Measurements from ENCODE around the gene NPAS3. TPM values are rescaled to one million over a fixed set of nuclear protein-coding genes. Genes with fewer than 3 reads are reported as not detected.

Gene NPAS3
- total RNA-seq, 4 donors from 2014 or later, result 0.19 to 2.1 (median 1.7) TPM; not detected in 1

GRCh38 chr14:33404964-33405574, 466.4 kb downstream of the NPAS3 start:
- H3K27me3 ChIP-seq, result no peaks in the 10 kb centered on the region

GRCh38 chr14:33406766-33407165, 468.1 kb downstream of the NPAS3 start:
- no peak for DNase-seq
- Histone ChIP-seq H3K27me3 (no peaks in the 10 kb centered on the region), H3K36me3 (no peaks in the 10 kb centered on the region), H3K27ac (no peak overlapping the region), H3K4me1 (no peaks in the 10 kb centered on the region), H3K9me3 (peaks cover 0 to 7% (median 0%) of the 10 kb centered on the region in 4 donors), H3K4me3 (no peak overlapping the region)
- TF ChIP-seq POLR2A (IDR thresholded peaks at IDR 0.05), result no peak
- TF ChIP-seq, protein P1, sequence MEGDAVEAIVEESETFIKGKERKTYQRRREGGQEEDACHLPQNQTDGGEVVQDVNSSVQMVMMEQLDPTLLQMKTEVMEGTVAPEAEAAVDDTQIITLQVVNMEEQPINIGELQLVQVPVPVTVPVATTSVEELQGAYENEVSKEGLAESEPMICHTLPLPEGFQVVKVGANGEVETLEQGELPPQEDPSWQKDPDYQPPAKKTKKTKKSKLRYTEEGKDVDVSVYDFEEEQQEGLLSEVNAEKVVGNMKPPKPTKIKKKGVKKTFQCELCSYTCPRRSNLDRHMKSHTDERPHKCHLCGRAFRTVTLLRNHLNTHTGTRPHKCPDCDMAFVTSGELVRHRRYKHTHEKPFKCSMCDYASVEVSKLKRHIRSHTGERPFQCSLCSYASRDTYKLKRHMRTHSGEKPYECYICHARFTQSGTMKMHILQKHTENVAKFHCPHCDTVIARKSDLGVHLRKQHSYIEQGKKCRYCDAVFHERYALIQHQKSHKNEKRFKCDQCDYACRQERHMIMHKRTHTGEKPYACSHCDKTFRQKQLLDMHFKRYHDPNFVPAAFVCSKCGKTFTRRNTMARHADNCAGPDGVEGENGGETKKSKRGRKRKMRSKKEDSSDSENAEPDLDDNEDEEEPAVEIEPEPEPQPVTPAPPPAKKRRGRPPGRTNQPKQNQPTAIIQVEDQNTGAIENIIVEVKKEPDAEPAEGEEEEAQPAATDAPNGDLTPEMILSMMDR (IDR thresholded peaks at IDR 0.05), result no peak

More at GRCh38 chr14:33404964-33405574, 466.4 kb downstream of the NPAS3 start:
- no peaks in the 10 kb centered on the region for H3K36me3 ChIP-seq
- no peak for TF ChIP-seq POLR2A (IDR thresholded peaks at IDR 0.05)
- TF ChIP-seq, protein P1 (IDR thresholded peaks at IDR 0.05), result no peak
- H3K9me3 ChIP-seq, result peaks cover 0 to 7% (median 0%) of the 10 kb centered on the region in 4 donors
- no peak for DNase-seq
- H3K4me3 ChIP-seq, result no peak overlapping the region
- no peaks in the 10 kb centered on the region for H3K4me1 ChIP-seq
- H3K27ac ChIP-seq, result no peak overlapping the region

DNA sequence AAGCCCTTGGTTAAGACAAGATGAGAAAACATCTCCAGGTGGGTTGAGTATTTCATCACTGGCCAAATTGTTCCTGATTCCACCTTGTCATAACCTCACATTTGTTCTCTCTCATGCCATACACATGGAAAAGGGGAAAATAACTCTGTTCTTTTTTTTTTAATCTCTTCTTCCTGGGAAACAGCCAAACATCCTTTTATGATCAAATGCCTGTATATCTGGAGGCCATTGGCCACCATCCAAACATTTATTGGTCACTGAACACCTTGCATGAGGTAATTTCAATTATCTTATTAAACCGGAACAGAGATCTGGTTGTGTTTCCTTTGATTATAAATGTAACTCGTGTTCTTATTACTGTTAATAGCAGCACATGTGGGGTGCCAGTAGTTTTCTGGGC, 469.6 kb downstream of the NPAS3 start:
- DNase-seq, result no peak

GRCh38 chr14:33412450-33412849, 473.8 kb downstream of the NPAS3 start:
- Histone ChIP-seq H3K27me3 (no peaks in the 10 kb centered on the region), H3K36me3 (no peaks in the 10 kb centered on the region), H3K4me3 (no peak overlapping the region), H3K9me3 (no peaks in the 10 kb centered on the region), H3K4me1 (no peaks in the 10 kb centered on the region), H3K27ac (no peak overlapping the region)
- DNase-seq, result no peak
- TF ChIP-seq, protein P1 (IDR thresholded peaks at IDR 0.05), result no peak
- no peak for TF ChIP-seq POLR2A (IDR thresholded peaks at IDR 0.05)

More for the DNA sequence above, 469.6 kb downstream of the NPAS3 start:
- Histone ChIP-seq H3K36me3 (no peaks in the 10 kb centered on the region), H3K9me3 (peaks cover 0 to 7% (median 0%) of the 10 kb centered on the region in 4 donors), H3K27ac (no peak overlapping the region), H3K27me3 (no peaks in the 10 kb centered on the region), H3K4me3 (no peak overlapping the region), H3K4me1 (no peaks in the 10 kb centered on the region)
- TF ChIP-seq, protein P1 (IDR thresholded peaks at IDR 0.05), result no peak
- no peak for TF ChIP-seq POLR2A (IDR thresholded peaks at IDR 0.05)

- Histone ChIP-seq H3K36me3 (no peaks in the 10 kb centered on the region), H3K27me3 (no peaks in the 10 kb centered on the region), H3K27ac (no peak overlapping the region), H3K9me3 (no peaks in the 10 kb centered on the region), H3K4me3 (no peak overlapping the region), H3K4me1 (no peaks in the 10 kb centered on the region)
- no peak for DNase-seq
- TF ChIP-seq POLR2A (IDR thresholded peaks at IDR 0.05), result no peak
- TF ChIP-seq, protein P1 (IDR thresholded peaks at IDR 0.05), result no peak
Measured at GRCh38 chr14:33413381-33413780, 474.7 kb downstream of the NPAS3 start.
